ENCODE measurements around the gene NRP1. TPM values are rescaled to one million over a fixed set of nuclear protein-coding genes. Genes with fewer than 3 reads are reported as not detected.

Gene NRP1
- total RNA-seq, 4 donors from 2014 or later: 17.7 to 47.0 (median 21.0) TPM

DNA sequence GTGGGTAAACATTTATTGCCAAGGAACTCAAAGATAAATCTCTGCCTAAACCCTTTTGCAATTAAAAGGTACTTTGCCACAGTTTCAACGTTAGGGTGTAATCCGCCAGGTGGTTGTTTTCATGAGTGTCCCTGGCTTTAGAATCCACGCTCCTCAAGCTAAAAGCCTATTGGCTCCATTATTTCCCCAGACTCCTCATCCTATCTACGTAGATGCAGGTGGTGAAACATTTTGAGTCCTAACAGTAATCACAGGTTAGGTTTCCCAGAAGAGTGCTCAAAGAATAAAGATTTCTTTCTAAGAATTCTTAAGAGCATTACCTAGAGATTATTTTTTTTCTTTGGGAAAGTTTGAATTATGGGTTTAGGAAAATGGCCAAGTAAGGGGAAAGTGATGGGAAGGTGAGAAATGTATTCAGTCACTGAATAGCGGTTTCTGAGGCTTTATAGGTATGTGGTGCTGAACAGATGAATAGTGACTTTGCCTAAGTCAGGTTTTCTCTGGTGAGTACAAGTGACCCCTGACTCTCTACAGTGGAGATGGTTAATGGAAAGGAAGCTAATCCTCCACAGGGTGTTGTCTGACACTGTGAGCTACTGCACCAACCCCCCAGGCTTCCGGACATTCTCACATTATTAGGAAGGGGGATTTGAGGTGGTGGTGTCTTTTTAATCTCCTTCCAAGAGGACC, 60.2 kb downstream of the NRP1 start:
- no peak for DNase-seq
- H3K27me3 ChIP-seq: no peaks in the 10 kb centered on the region
- no peak for TF ChIP-seq POLR2A (IDR thresholded peaks at IDR 0.05)
- TF ChIP-seq, protein P1, sequence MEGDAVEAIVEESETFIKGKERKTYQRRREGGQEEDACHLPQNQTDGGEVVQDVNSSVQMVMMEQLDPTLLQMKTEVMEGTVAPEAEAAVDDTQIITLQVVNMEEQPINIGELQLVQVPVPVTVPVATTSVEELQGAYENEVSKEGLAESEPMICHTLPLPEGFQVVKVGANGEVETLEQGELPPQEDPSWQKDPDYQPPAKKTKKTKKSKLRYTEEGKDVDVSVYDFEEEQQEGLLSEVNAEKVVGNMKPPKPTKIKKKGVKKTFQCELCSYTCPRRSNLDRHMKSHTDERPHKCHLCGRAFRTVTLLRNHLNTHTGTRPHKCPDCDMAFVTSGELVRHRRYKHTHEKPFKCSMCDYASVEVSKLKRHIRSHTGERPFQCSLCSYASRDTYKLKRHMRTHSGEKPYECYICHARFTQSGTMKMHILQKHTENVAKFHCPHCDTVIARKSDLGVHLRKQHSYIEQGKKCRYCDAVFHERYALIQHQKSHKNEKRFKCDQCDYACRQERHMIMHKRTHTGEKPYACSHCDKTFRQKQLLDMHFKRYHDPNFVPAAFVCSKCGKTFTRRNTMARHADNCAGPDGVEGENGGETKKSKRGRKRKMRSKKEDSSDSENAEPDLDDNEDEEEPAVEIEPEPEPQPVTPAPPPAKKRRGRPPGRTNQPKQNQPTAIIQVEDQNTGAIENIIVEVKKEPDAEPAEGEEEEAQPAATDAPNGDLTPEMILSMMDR (IDR thresholded peaks at IDR 0.05): no peak

DNA sequence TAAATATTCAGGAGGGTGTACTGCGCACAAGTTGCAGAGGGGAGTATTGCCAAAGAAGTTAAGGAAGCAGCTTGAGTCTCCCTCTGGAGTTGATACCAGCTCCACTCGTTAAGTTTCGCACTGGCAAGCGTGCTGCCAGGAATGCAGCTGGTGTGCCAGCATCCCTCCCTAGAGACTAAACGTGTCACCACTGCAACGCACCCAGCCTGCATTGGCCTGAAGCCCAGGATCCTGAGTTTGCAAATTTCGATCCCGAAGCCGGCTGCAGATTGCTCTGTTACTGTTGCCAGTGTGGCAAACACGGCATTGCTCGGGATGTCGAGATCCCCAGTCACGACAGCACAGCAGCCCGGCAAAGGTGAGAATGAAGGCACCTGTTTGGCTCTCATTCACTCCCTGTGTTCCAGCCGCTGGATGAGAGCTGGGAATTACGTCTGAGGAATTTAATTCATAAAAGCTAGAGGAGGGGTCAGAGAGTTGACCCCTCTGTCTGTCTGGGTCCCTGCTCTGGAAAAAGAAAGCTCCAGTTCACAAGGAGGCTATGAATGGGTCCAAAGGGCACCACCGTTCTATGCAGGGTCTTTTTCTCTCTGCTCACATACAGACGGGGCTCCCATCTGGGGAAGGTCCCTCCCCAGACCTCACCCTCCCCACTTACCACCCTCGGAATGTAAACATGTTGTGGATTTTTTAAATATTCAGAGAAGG, 61.0 kb downstream of the NRP1 start:
- no peak for TF ChIP-seq POLR2A (IDR thresholded peaks at IDR 0.05)
- TF ChIP-seq, protein P1 (IDR thresholded peaks at IDR 0.05): peak in 1 of 6 experiments; percentile 15
- DNase-seq: peak in 2 of 3 donors; percentile 67 to 71
- Histone ChIP-seq H3K27me3 (no peaks in the 10 kb centered on the region), H3K4me3 (peak overlapping the region in 2 of 4 donors; percentile 4 to 41), H3K27ac (peak overlapping the region in 2 of 4 donors; percentile 37 to 53), H3K36me3 (no peaks in the 10 kb centered on the region), H3K9me3 (no peaks in the 10 kb centered on the region), H3K4me1 (peaks cover 0 to 17% (median 0%) of the 10 kb centered on the region in 4 donors)

More for the DNA sequence above, 60.2 kb downstream of the NRP1 start:
- H3K4me3 ChIP-seq: no peak overlapping the region
- peak overlapping the region in 1 of 4 donors; percentile 53 for H3K27ac ChIP-seq
- H3K9me3 ChIP-seq: no peaks in the 10 kb centered on the region
- H3K36me3 ChIP-seq: no peaks in the 10 kb centered on the region
- H3K4me1 ChIP-seq: peaks cover 0 to 17% (median 0%) of the 10 kb centered on the region in 4 donors

GRCh38 chr10:33272635-33273034, 61.8 kb downstream of the NRP1 start:
- no peak for DNase-seq
- Histone ChIP-seq H3K4me3 (no peak overlapping the region), H3K27ac (peak overlapping the region in 1 of 4 donors; percentile 53), H3K36me3 (no peaks in the 10 kb centered on the region), H3K27me3 (no peaks in the 10 kb centered on the region), H3K4me1 (peaks cover 0 to 17% (median 0%) of the 10 kb centered on the region in 4 donors), H3K9me3 (no peaks in the 10 kb centered on the region)
- no peak for TF ChIP-seq POLR2A (IDR thresholded peaks at IDR 0.05)
- TF ChIP-seq, protein P1 (IDR thresholded peaks at IDR 0.05): no peak

DNA sequence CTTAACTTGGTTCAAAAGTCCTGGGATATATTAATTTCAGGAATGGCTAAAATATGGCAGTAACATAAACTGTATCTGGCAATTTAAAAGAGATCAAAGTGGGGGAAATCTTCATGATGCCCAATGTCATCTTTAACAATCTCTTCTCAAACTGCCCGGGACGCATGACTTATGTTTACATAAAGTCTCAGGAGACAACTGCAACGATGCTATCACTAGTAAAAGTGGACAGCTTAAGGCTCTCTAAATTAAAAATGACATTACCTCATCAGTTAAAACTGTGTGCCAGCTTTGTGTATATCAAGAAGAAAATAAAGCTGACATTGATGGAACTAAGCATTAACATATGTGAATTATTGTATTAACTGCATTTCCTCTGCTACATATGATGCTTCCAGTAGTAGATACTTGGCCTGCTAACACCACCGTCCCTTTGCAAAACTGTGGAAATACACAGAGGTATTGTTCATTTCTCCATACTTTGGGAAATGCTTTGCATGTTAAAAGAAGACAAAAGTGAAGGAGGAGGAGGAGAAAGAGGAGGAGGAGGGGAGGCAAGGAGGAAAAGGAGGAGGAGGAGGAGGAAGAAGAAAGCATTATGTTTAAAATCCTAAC, 62.4 kb downstream of the NRP1 start:
- Histone ChIP-seq H3K9me3 (no peaks in the 10 kb centered on the region), H3K4me3 (no peak overlapping the region), H3K27ac (no peak overlapping the region), H3K27me3 (no peaks in the 10 kb centered on the region), H3K36me3 (no peaks in the 10 kb centered on the region), H3K4me1 (peaks cover 0 to 17% (median 0%) of the 10 kb centered on the region in 4 donors)
- TF ChIP-seq, protein P1 (IDR thresholded peaks at IDR 0.05): no peak
- TF ChIP-seq POLR2A (IDR thresholded peaks at IDR 0.05): no peak
- no peak for DNase-seq

DNA sequence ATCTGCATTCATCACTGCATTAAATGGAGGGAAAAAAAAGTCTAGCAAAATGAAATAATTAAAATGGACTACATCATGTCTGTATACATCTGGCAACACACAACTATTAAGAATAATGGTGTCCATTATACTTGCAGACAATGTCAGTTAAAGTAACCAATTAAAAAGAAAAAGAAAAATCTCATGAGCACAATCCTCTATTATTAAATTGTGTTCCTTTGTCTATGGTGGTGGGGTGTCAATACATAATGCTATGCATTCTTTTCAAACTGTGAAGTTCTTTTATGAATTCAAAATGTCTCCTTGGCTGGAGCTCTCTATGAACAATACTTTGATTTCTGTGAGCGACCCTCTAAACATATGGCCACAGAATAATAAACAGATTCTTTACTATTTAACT, 63.5 kb downstream of the NRP1 start:
- Histone ChIP-seq H3K9me3 (no peaks in the 10 kb centered on the region), H3K27ac (no peak overlapping the region), H3K4me1 (peaks cover 0 to 19% (median 0%) of the 10 kb centered on the region in 4 donors), H3K36me3 (no peaks in the 10 kb centered on the region), H3K4me3 (no peak overlapping the region), H3K27me3 (no peaks in the 10 kb centered on the region)
- TF ChIP-seq POLR2A (IDR thresholded peaks at IDR 0.05): no peak
- TF ChIP-seq, protein P1 (IDR thresholded peaks at IDR 0.05): no peak
- DNase-seq: no peak

Measured in Peyer's patch (tissue), 4 donors.